A549 (cell line): Measurements from ENCODE around the gene PAK4. TPM values are rescaled to one million over a fixed set of nuclear protein-coding genes. Genes with fewer than 3 reads are reported as not detected.

Experiments
- ATAC-seq, 2 experiments: fragments of 200-7000 bp in 1 of 2; fragments of >200 bp in 1 of 2; cut with Nextera tagmentation in 1 of 2; cut with Tn5 transposase in 1 of 2; 3 replicates each; pipeline versions ENCODE4 v1.8.0 to v1.9.1; 2018 to 2020; ENCODE audit warnings: mild to moderate bottlenecking in 1 of 2, moderate library complexity in 1 of 2
- CTCF ChIA-PET: fragments of 300-600 bp; sonication (Branson Sonifier 250); formaldehyde crosslinking; extraction: SDS; loops from one replicate; lab custom pipeline; 2021; ENCODE audit warnings: antibody characterized with exemption, inconsistent platforms; lab: Yijun Ruan, JAX
- POLR2A ChIA-PET: fragments of 350-600 bp; formaldehyde crosslinking; extraction: SDS; loops from one replicate; lab custom pipeline; 2021; ENCODE audit warnings: antibody characterized with exemption, inconsistent platforms; lab: Yijun Ruan, JAX
- DNase-seq, 2 experiments: peaks; one replicate each; pipeline versions ENCODE4 v3.0.0 to v3.0.0-alpha.2; 2011 to 2016; ENCODE audit warnings: low read depth in 1 of 2, low spot score in 1 of 2
- FAIRE-seq: peaks from 2 replicates; lab custom pipeline; 2011; peaks lifted over from hg19 to GRCh38; lab: Jason Lieb, UNC
- H3K27ac ChIP-seq, 2 experiments: fragments of >200 bp; sonication (Bioruptor Twin); formaldehyde crosslinking; 3 replicates each; pipeline ENCODE4 v1.5.1; 2016 to 2017
- H3K4me1 ChIP-seq: fragments of >200 bp; sonication (Bioruptor Twin); formaldehyde crosslinking; 3 replicates; pipeline ENCODE4 v1.6.1; 2016
- H3K4me2 ChIP-seq: fragments of >200 bp; sonication (Bioruptor Twin); formaldehyde crosslinking; 3 replicates; pipeline ENCODE4 v1.6.1; 2016
- H3K4me3 ChIP-seq: fragments of >200 bp; sonication (Bioruptor Twin); formaldehyde crosslinking; 3 replicates; pipeline ENCODE4 v1.5.1; 2016
- H3K9me3 ChIP-seq: fragments of >200 bp; sonication (Bioruptor Twin); formaldehyde crosslinking; 3 replicates; pipeline ENCODE4 v1.6.1; 2016
- BCL3 ChIP-seq: fragments of >200 bp; sonication (Bioruptor Twin); formaldehyde crosslinking; IDR thresholded peaks from 3 replicates; pipeline ENCODE4 v1.6.1; 2016
- BHLHE40 ChIP-seq: IDR thresholded peaks from 2 replicates; pipeline ENCODE4 v1.6.1; 2012; ENCODE audit warnings: low read depth, low read length, inconsistent platforms
- CHD2 ChIP-seq: fragments of 150-350 bp; IDR thresholded peaks from 2 replicates; pipeline ENCODE4 v1.6.1; 2014; ENCODE audit warnings: low read length; ENCODE audit not compliant: partially characterized antibody
- CHD4 ChIP-seq: fragments of 200-600 bp; sonication (generic); IDR thresholded peaks from 2 replicates; pipeline ENCODE4 v1.6.1; 2016; ENCODE audit warnings: antibody characterized with exemption, mild to moderate bottlenecking, borderline replicate concordance
- E2F6 ChIP-seq: IDR thresholded peaks from 2 replicates; pipeline ENCODE4 v1.6.1; 2012; ENCODE audit warnings: low read depth, borderline replicate concordance
- EHMT2 ChIP-seq: fragments of 200-600 bp; sonication (generic); IDR thresholded peaks from 2 replicates; pipeline ENCODE4 v1.6.1; 2016; ENCODE audit warnings: antibody characterized with exemption, low read depth, mild to moderate bottlenecking, moderate library complexity
- ELK1 ChIP-seq: fragments of 150-350 bp; IDR thresholded peaks from 2 replicates; pipeline ENCODE4 v1.6.1; 2014; ENCODE audit warnings: low read depth, mild to moderate bottlenecking, low read length
- EP300 ChIP-seq, 2 experiments: fragments of >200 bp; sonication (Bioruptor Twin); formaldehyde crosslinking; IDR thresholded peaks; 2 replicates in 1 of 2; 3 replicates in 1 of 2; pipeline ENCODE4 v1.6.1; 2016 to 2017
- GATA3 ChIP-seq: IDR thresholded peaks from 2 replicates; pipeline ENCODE4 v1.6.1; 2012; ENCODE audit warnings: borderline replicate concordance
- HEYL ChIP-seq: fragments of 250-450 bp; sonication (Bioruptor Pico); IDR thresholded peaks from 2 replicates; pipeline ENCODE4 v1.8.0; 2021; ENCODE audit warnings: mild to moderate bottlenecking, moderate library complexity
- HMGXB4 ChIP-seq: fragments of 250-450 bp; sonication (Bioruptor Pico); IDR thresholded peaks from 2 replicates; pipeline ENCODE4 v1.5.0; 2021; ENCODE audit warnings: mild to moderate bottlenecking, moderate library complexity, borderline replicate concordance
- HOXB5 ChIP-seq: fragments of 250-450 bp; sonication (Bioruptor Pico); IDR thresholded peaks from 2 replicates; pipeline ENCODE4 v1.5.0; 2020; ENCODE audit warnings: mild to moderate bottlenecking, moderate library complexity
- KDM1A ChIP-seq: fragments of 200-600 bp; sonication (generic); IDR thresholded peaks from 2 replicates; pipeline ENCODE4 v1.6.1; 2016; ENCODE audit warnings: low read depth, mild to moderate bottlenecking
- MAFK ChIP-seq: fragments of 450-650 bp; IDR thresholded peaks from 2 replicates; pipeline ENCODE4 v1.6.1; 2014; ENCODE audit not compliant: partially characterized antibody
- MAZ ChIP-seq: fragments of 150-350 bp; IDR thresholded peaks from 2 replicates; pipeline ENCODE4 v1.6.1; 2014; ENCODE audit warnings: antibody characterized with exemption, low read depth, low read length, borderline replicate concordance
- NFE2L2 ChIP-seq: fragments of 150-350 bp; conservative IDR thresholded peaks from 2 replicates; pipeline ENCODE4 v1.6.1; 2014; ENCODE audit warnings: low read length
- NPAS2 ChIP-seq: fragments of 250-450 bp; sonication (Bioruptor Pico); IDR thresholded peaks from 2 replicates; pipeline ENCODE4 v1.8.0; 2022; ENCODE audit warnings: mild to moderate bottlenecking, moderate library complexity, borderline replicate concordance
- POLR2A ChIP-seq: IDR thresholded peaks from 2 replicates; pipeline ENCODE4 v1.6.1; 2012; ENCODE audit warnings: mild to moderate bottlenecking, low read length
- RAD21 ChIP-seq, 2 experiments: fragments of >200 bp in 1 of 2; sonication (Bioruptor Twin) in 1 of 2; formaldehyde crosslinking in 1 of 2; IDR thresholded peaks in 1 of 2; conservative IDR thresholded peaks in 1 of 2; 2 replicates in 1 of 2; 3 replicates in 1 of 2; pipeline ENCODE4 v1.6.1; 2012 to 2018; ENCODE audit warnings: inconsistent platforms in 1 of 2
- RCOR1 ChIP-seq: fragments of 150-350 bp; IDR thresholded peaks from 2 replicates; pipeline ENCODE4 v1.6.1; 2014; ENCODE audit warnings: antibody characterized with exemption, low read length, low read depth
- RFX5 ChIP-seq: fragments of 450-650 bp; IDR thresholded peaks from 2 replicates; pipeline ENCODE4 v1.7.1; 2014; ENCODE audit warnings: antibody characterized with exemption, mild to moderate bottlenecking, moderate library complexity
- RNF2 ChIP-seq: fragments of 200-600 bp; sonication (generic); IDR thresholded peaks from 2 replicates; pipeline ENCODE4 v1.6.1; 2016; ENCODE audit warnings: low read depth, mild to moderate bottlenecking, antibody characterized with exemption, moderate library complexity, borderline replicate concordance
- TFCP2L1 ChIP-seq: fragments of 250-450 bp; sonication (Bioruptor Pico); IDR thresholded peaks from 2 replicates; pipeline ENCODE4 v1.5.0; 2021; ENCODE audit warnings: mild to moderate bottlenecking
- ZFP36 ChIP-seq: fragments of 450-650 bp; IDR thresholded peaks from 2 replicates; pipeline ENCODE4 v1.6.1; 2014; ENCODE audit warnings: borderline replicate concordance; ENCODE audit not compliant: partially characterized antibody
- WGBS: methylation state at CpG from one replicate; pipeline ENCODE4 v1.1.6; 2017; ENCODE audit errors: missing lambda C conversion rate; 5-methylcytosine and 5-hydroxymethylcytosine counted together
- polyA plus RNA-seq, 4 experiments: library from polyadenylated mRNA; depleted of rRNA in 3 of 4; stranded (reverse); fragments of >200 nt; fragmentation: RNase III in 1 of 4; extraction: RNeasy Plus Mini Kit Qiagen cat#74134 plus additional on column Dnase treatment in 1 of 4; gene quantifications; 2 replicates in 3 of 4; 3 replicates in 1 of 4; pipeline ENCODE4 v1.2.3, GENCODE V29; 2011 to 2017

Gene PAK4
- polyA plus RNA-seq, 2 of the 4 experiments (the other 2 are of a cell fraction), result 42.9 to 84.2 TPM

GRCh38 chr19:39194832-39195542 lies 69.4 kb downstream of the PAK4 start:
- 60% methylated on average over 9 of the region's 9 CpGs for WGBS
- TF ChIP-seq EHMT2 (no peak), KDM1A (peak; percentile 80), RNF2 (no peak), ELK1 (no peak), MAFK (peak; percentile 46), NFE2L2 (0 out of 2 replicates have a peak, but pooled peaks have one; percentile 45), CHD4 (peak; percentile 74; the same call in 1 of the 2 replicates), NPAS2 (CRISPR knock-in tag) (no peak), ZFP36 (peak; percentile 94)
- ATAC-seq, result peak; percentile 7 to 15; a peak in 4 of 6 replicates
- DNase-seq, result peak in 1 of 2 experiments; percentile 61
- POLR2A ChIA-PET, result no interaction called here
- Histone ChIP-seq H3K27ac (no peak overlapping the region), H3K4me3 (no peak overlapping the region), H3K9me3 (no peaks in the 10 kb centered on the region), H3K4me1 (peaks cover 52% of the 10 kb centered on the region), H3K4me2 (no peak overlapping the region)
- peak; percentile 82 for FAIRE-seq
- CTCF ChIA-PET, result interaction anchor here (0.9 to 6.3 kb wide), 16 partner anchors 8 to 233 kb away, joined by 3 to 39 read pairs (median 6); partner anchors contain the start of gene SYCN

GRCh38 chr19:39195755-39196154 lies 70.2 kb downstream of the PAK4 start:
- POLR2A ChIA-PET, result no interaction called here
- CTCF ChIA-PET, result interaction anchor here (0.8 to 6.3 kb wide), 13 partner anchors 8 to 202 kb away, joined by 3 to 39 read pairs (median 7); no protein-coding TSS in a partner anchor
- peak overlapping the region in 1 of 2 experiments; percentile 27; a peak in 1 of 6 replicates for H3K27ac ChIP-seq
- TF ChIP-seq BCL3, result no peak
- TF ChIP-seq ELK1, result no peak
- TF ChIP-seq CHD2, result no peak
- no peak for TF ChIP-seq NFE2L2
- TF ChIP-seq HOXB5, result no peak
- no peak for TF ChIP-seq GATA3
- no peak for TF ChIP-seq BHLHE40
- no peak for TF ChIP-seq RFX5
- no peak for TF ChIP-seq RCOR1
- TF ChIP-seq RAD21 (conservative IDR thresholded peaks at IDR 0.05 in 1 of 2, IDR thresholded peaks at IDR 0.05 in 1 of 2), result no peak
- TF ChIP-seq HEYL (CRISPR knock-in tag), result no peak
- TF ChIP-seq MAFK, result no peak
- no peak for TF ChIP-seq MAZ
- no peak for TF ChIP-seq POLR2A
- no peak for TF ChIP-seq HMGXB4 (CRISPR knock-in tag)
- TF ChIP-seq TFCP2L1 (CRISPR knock-in tag), result no peak
- TF ChIP-seq EP300 (IDR thresholded peaks at IDR 0.05), result no peak
- TF ChIP-seq E2F6, result no peak
- FAIRE-seq, result no peak
- peaks cover 49% of the 10 kb centered on the region for H3K4me1 ChIP-seq
- 73% methylated on average over 9 of the region's 9 CpGs for WGBS
- no peaks in the 10 kb centered on the region for H3K9me3 ChIP-seq
- no peak for DNase-seq
- no peak overlapping the region for H3K4me3 ChIP-seq
- ATAC-seq, result no peak
- H3K4me2 ChIP-seq, result no peak overlapping the region
